Measurements from ENCODE around the gene C17orf67. TPM values are rescaled to one million over a fixed set of nuclear protein-coding genes. Genes with fewer than 3 reads are reported as not detected.

Gene C17orf67
- total and polyA plus RNA-seq, 2 of the 13 experiments (the other 11 are each of a cell fraction or from before 2014, with no cell fraction given) = 0.41 to 0.86 TPM

- ChIA-PET POLR2A (interaction anchor here (1.0 kb wide), 1 partner anchor 134 kb away, joined by 4 read pairs; the partner anchor contains the start of gene TRIM25), CTCF (ENCODE audit: low intra/inter-chr PET ratio, low total read pairs) (interaction anchor here (3.3 kb wide), 1 partner anchor 187 kb away, joined by 27 read pairs; the partner anchor contains the start of gene NOG)
- FAIRE-seq (peak; percentile 80), ATAC-seq (peak; percentile 100), DNase-seq (ENCODE audit: low spot score) (peak; percentile 67)
- Histone ChIP-seq H3K79me2 (ENCODE audit: insufficient read depth, low read length) (no peaks in the 10 kb centered on the region), H3K4me1 (ENCODE audit: insufficient read depth, low read length) (peaks cover 13% of the 10 kb centered on the region), H3K4me2 (ENCODE audit: low read depth, low read length) (peak overlapping the region; percentile 73), H2AFZ (ENCODE audit: low read length) (no peak overlapping the region), H3K27me3 (ENCODE audit: control insufficient read depth in 1 of 2, insufficient read depth in 2 of 2, low read length in 2 of 2) (peaks cover 0 to 47% of the 10 kb centered on the region in 2 experiments; a peak in 3 of 5 replicates), H3K9me3 (ENCODE audit: low read length) (no peaks in the 10 kb centered on the region), H3K4me3 (replicated peaks in 1 of 3; ENCODE audit: insufficient read depth in 1 of 3, low read depth in 2 of 3, low read length in 3 of 3) (peak overlapping the region in 1 of 3 experiments; percentile 44; a peak in 2 of 6 replicates), H3K36me3 (replicated peaks in 1 of 2; ENCODE audit: control insufficient read depth in 1 of 2, insufficient read depth in 2 of 2, low read length in 2 of 2) (no peaks in the 10 kb centered on the region), H4K20me1 (ENCODE audit: insufficient read depth, low read length) (no peaks in the 10 kb centered on the region), H3K27ac (ENCODE audit: extremely low read length, insufficient read depth, low read length) (no peak overlapping the region), H3K9ac (ENCODE audit: insufficient read depth, low read depth, low read length) (no peak overlapping the region)
- 5% methylated on average over 42 of the region's 48 CpGs for WGBS (ENCODE audit: low lambda C conversion rate)
- BruUV-seq (replicated peaks) = no TSS peak
- intact Hi-C loops (cut with micrococcal nuclease; ENCODE audit: unreplicated experiment) = loop anchor here (1.0 kb wide), 1 partner anchor 188 kb away; no protein-coding TSS in a partner anchor
- in situ Hi-C loops (cut with HindIII; ENCODE audit: extremely low pct_ligation_motif_present, low pct_unique_long_range_greater_than_20kb) = loop anchor here (5.0 kb wide), 1 partner anchor 183 kb away; no protein-coding TSS in a partner anchor
- no peak for TF ChIP-seq ZNF639 (CRISPR knock-in tag; conservative IDR thresholded peaks at IDR 0.05)
- TF ChIP-seq ZNF138 (CRISPR knock-in tag; IDR thresholded peaks at IDR 0.05; ENCODE audit: low read depth) = 0 out of 2 replicates have a peak, but pooled peaks have one; percentile 24
- TF ChIP-seq ZNF550 (CRISPR knock-in tag; IDR thresholded peaks at IDR 0.05; ENCODE audit: borderline replicate concordance) = no peak
- TF ChIP-seq ZZZ3 (CRISPR knock-in tag; IDR thresholded peaks at IDR 0.05; ENCODE audit: borderline replicate concordance) = no peak
- no peak for TF ChIP-seq ZNF629 (CRISPR knock-in tag; conservative IDR thresholded peaks at IDR 0.05)
- TF ChIP-seq SRY (CRISPR knock-in tag; IDR thresholded peaks at IDR 0.05) = no peak
- 0 out of 2 replicates have a peak, but pooled peaks have one; percentile 48 for TF ChIP-seq WIZ (CRISPR knock-in tag; IDR thresholded peaks at IDR 0.05)
- TF ChIP-seq RXRA (CRISPR knock-in tag; IDR thresholded peaks at IDR 0.05) = peak; percentile 57; the same call in 1 of the 2 replicates
- TF ChIP-seq KDM3A (CRISPR knock-in tag; IDR thresholded peaks at IDR 0.05; ENCODE audit: low read depth) = peak; percentile 89; the same call in 1 of the 2 replicates
- TF ChIP-seq MBD4 (IDR thresholded peaks at IDR 0.05; ENCODE audit: borderline replicate concordance, low read length) = no peak
- TF ChIP-seq TBX2 (CRISPR knock-in tag; IDR thresholded peaks at IDR 0.05; ENCODE audit: borderline replicate concordance) = peak; percentile 82
- no peak for TF ChIP-seq ZC3H13 (CRISPR knock-in tag; IDR thresholded peaks at IDR 0.05)
- 0 out of 2 replicates have a peak, but pooled peaks have one; percentile 38 for TF ChIP-seq HDAC1 (CRISPR knock-in tag; IDR thresholded peaks at IDR 0.05)
- peak; percentile 22 for TF ChIP-seq SKI (IDR thresholded peaks at IDR 0.05; ENCODE audit: partially characterized antibody)
- no peak for TF ChIP-seq ZNF207 (IDR thresholded peaks at IDR 0.05; ENCODE audit: borderline replicate concordance)
- TF ChIP-seq ZNF605 (CRISPR knock-in tag; IDR thresholded peaks at IDR 0.05) = peak; percentile 87
- peak in 1 of 2 experiments; percentile 61; a peak in 1 of 4 replicates for TF ChIP-seq KLF16 (CRISPR knock-in tag; IDR thresholded peaks at IDR 0.05)
- no peak for TF ChIP-seq IRF1 (CRISPR knock-in tag; IDR thresholded peaks at IDR 0.05; ENCODE audit: low read depth)
- peak; percentile 73; the same call in 1 of the 2 replicates for TF ChIP-seq SMAD1 (CRISPR knock-in tag; IDR thresholded peaks at IDR 0.05; ENCODE audit: borderline replicate concordance, low read depth)
- TF ChIP-seq ZBTB3 (CRISPR knock-in tag; IDR thresholded peaks at IDR 0.05; ENCODE audit: borderline replicate concordance, low read depth) = no peak
- peak; percentile 80; the same call in 1 of the 2 replicates for TF ChIP-seq ZNF160 (CRISPR knock-in tag; IDR thresholded peaks at IDR 0.05)
- TF ChIP-seq ZNF83 (CRISPR knock-in tag; IDR thresholded peaks at IDR 0.05; ENCODE audit: borderline replicate concordance) = no peak; the same call in 1 of the 2 replicates
- peak; percentile 84; the same call in 1 of the 2 replicates for TF ChIP-seq KLF9 (CRISPR knock-in tag; IDR thresholded peaks at IDR 0.05; ENCODE audit: low read depth)
These were observed 53.6 kb downstream of the C17orf67 start for GRCh38 chr17:56779898-56780777.
